ENCODE measurements around the gene HEPH.
"Not testable (repeated sequence)": the region's sequence is repeated elsewhere in the genome, so short reads cannot be mapped to it uniquely, and the experiment has no call there.

HEPH gene

GRCh38 chrX:66176134-66176533 lies 12.1 kb downstream of the HEPH start:
- H3K4me1 Mint-ChIP-seq (ENCODE audit: low read depth): no peaks in the 10 kb centered on the region
- no peaks in the 10 kb centered on the region for H3K27me3 Mint-ChIP-seq
- no peak overlapping the region for H3K4me3 Mint-ChIP-seq
- H3K27ac Mint-ChIP-seq: no peak overlapping the region
- H3K9me3 Mint-ChIP-seq (ENCODE audit: low read depth): peaks cover 10% of the 10 kb centered on the region
- peaks cover 10% of the 10 kb centered on the region for H3K36me3 Mint-ChIP-seq

- no peak overlapping the region for H3K27ac Mint-ChIP-seq
- H3K36me3 Mint-ChIP-seq: no peaks in the 10 kb centered on the region
- no peak overlapping the region for H3K4me3 Mint-ChIP-seq
- peaks cover 12% of the 10 kb centered on the region for H3K4me1 Mint-ChIP-seq (ENCODE audit: low read depth)
- no peaks in the 10 kb centered on the region for H3K9me3 Mint-ChIP-seq (ENCODE audit: low read depth)
- no peaks in the 10 kb centered on the region for H3K27me3 Mint-ChIP-seq
Observed at GRCh38 chrX:66191563-66191962, 27.5 kb downstream of the HEPH start.

- Mint-ChIP-seq H3K4me3 (no peak overlapping the region), H3K9me3 (ENCODE audit: low read depth) (no peaks in the 10 kb centered on the region), H3K36me3 (no peaks in the 10 kb centered on the region), H3K4me1 (ENCODE audit: low read depth) (peaks cover 12% of the 10 kb centered on the region), H3K27ac (no peak overlapping the region), H3K27me3 (no peaks in the 10 kb centered on the region)
Observed at GRCh38 chrX:66193821-66194220, 29.8 kb downstream of the HEPH start.

- peak overlapping the region; percentile 27 for H3K4me3 Mint-ChIP-seq
- no peak overlapping the region for H3K27ac Mint-ChIP-seq
- H3K27me3 Mint-ChIP-seq: no peaks in the 10 kb centered on the region
- peaks cover 16% of the 10 kb centered on the region for H3K4me1 Mint-ChIP-seq (ENCODE audit: low read depth)
- no peaks in the 10 kb centered on the region for H3K9me3 Mint-ChIP-seq (ENCODE audit: low read depth)
- no peaks in the 10 kb centered on the region for H3K36me3 Mint-ChIP-seq
Observed at GRCh38 chrX:66200050-66200664, 36.1 kb downstream of the HEPH start.

- no peaks in the 10 kb centered on the region for H3K27me3 Mint-ChIP-seq
- peak overlapping the region; percentile 52 for H3K4me3 Mint-ChIP-seq
- H3K9me3 Mint-ChIP-seq (ENCODE audit: low read depth): no peaks in the 10 kb centered on the region
- H3K4me1 Mint-ChIP-seq (ENCODE audit: low read depth): peaks cover 16% of the 10 kb centered on the region
- no peaks in the 10 kb centered on the region for H3K36me3 Mint-ChIP-seq
- peak overlapping the region; percentile 37 for H3K27ac Mint-ChIP-seq
Observed at GRCh38 chrX:66200855-66201795, 37.1 kb downstream of the HEPH start.

GRCh38 chrX:66203114-66203513 lies 39.1 kb downstream of the HEPH start:
- Mint-ChIP-seq H3K27ac (no peak overlapping the region), H3K9me3 (ENCODE audit: low read depth) (no peaks in the 10 kb centered on the region), H3K36me3 (no peaks in the 10 kb centered on the region), H3K27me3 (no peaks in the 10 kb centered on the region), H3K4me1 (ENCODE audit: low read depth) (peaks cover 16% of the 10 kb centered on the region), H3K4me3 (no peak overlapping the region)

GRCh38 chrX:66221856-66222255 lies 57.8 kb downstream of the HEPH start:
- Mint-ChIP-seq H3K27me3 (peaks cover 2% of the 10 kb centered on the region), H3K9me3 (ENCODE audit: low read depth) (peaks cover 7% of the 10 kb centered on the region), H3K4me1 (ENCODE audit: low read depth) (no peaks in the 10 kb centered on the region), H3K36me3 (no peaks in the 10 kb centered on the region), H3K4me3 (no peak overlapping the region), H3K27ac (no peak overlapping the region)

- Mint-ChIP-seq H3K27ac (no peak overlapping the region), H3K36me3 (no peaks in the 10 kb centered on the region), H3K4me3 (no peak overlapping the region), H3K9me3 (ENCODE audit: low read depth) (peaks cover 3% of the 10 kb centered on the region), H3K27me3 (peaks cover 3% of the 10 kb centered on the region), H3K4me1 (ENCODE audit: low read depth) (no peaks in the 10 kb centered on the region)
Observed at GRCh38 chrX:66232296-66232695, 68.2 kb downstream of the HEPH start.

- peaks cover 3% of the 10 kb centered on the region for H3K27me3 Mint-ChIP-seq
- H3K9me3 Mint-ChIP-seq (ENCODE audit: low read depth): peaks cover 3% of the 10 kb centered on the region
- no peak overlapping the region for H3K27ac Mint-ChIP-seq
- H3K36me3 Mint-ChIP-seq: no peaks in the 10 kb centered on the region
- no peaks in the 10 kb centered on the region for H3K4me1 Mint-ChIP-seq (ENCODE audit: low read depth)
- no peak overlapping the region for H3K4me3 Mint-ChIP-seq
Observed at GRCh38 chrX:66233209-66233608, 69.2 kb downstream of the HEPH start.

- not testable (repeated sequence) for H3K4me3 Mint-ChIP-seq; H3K27ac Mint-ChIP-seq; H3K36me3 Mint-ChIP-seq; H3K9me3 Mint-ChIP-seq (ENCODE audit: low read depth); H3K27me3 Mint-ChIP-seq; H3K4me1 Mint-ChIP-seq (ENCODE audit: low read depth)
Observed at GRCh38 chrX:66233904-66234303, 69.9 kb downstream of the HEPH start.

- Mint-ChIP-seq H3K27me3 (peaks cover 3% of the 10 kb centered on the region), H3K4me3 (no peak overlapping the region), H3K36me3 (peaks cover 5% of the 10 kb centered on the region), H3K4me1 (ENCODE audit: low read depth) (no peaks in the 10 kb centered on the region), H3K27ac (no peak overlapping the region), H3K9me3 (ENCODE audit: low read depth) (peaks cover 7% of the 10 kb centered on the region)
Observed at GRCh38 chrX:66255359-66255967, 91.4 kb downstream of the HEPH start.

GRCh38 chrX:66262807-66263206 lies 98.8 kb downstream of the HEPH start:
- Mint-ChIP-seq H3K27ac (no peak overlapping the region), H3K9me3 (ENCODE audit: low read depth) (no peaks in the 10 kb centered on the region), H3K4me1 (ENCODE audit: low read depth) (no peaks in the 10 kb centered on the region), H3K36me3 (peaks cover 5% of the 10 kb centered on the region), H3K27me3 (peaks cover 4% of the 10 kb centered on the region), H3K4me3 (no peak overlapping the region)
